Mesodermal cell (in vitro differentiated cells): ENCODE results near the gene XRCC4.

ENCODE experiments used
- H3K27ac ChIP-seq: 2 replicates; pipeline ENCODE4 v1.7.0; 2013; ENCODE audit warnings: mild to moderate bottlenecking, low read depth, low read length, moderate library complexity; ENCODE audit not compliant: severe bottlenecking
- H3K36me3 ChIP-seq: 2 replicates; pipeline ENCODE4 v1.7.1; 2013; ENCODE audit warnings: mild to moderate bottlenecking, low read length, moderate library complexity; ENCODE audit not compliant: control insufficient read depth, insufficient read depth
- H3K4me1 ChIP-seq: one replicate; pipeline ENCODE4 v1.7.1; 2013; ENCODE audit warnings: mild to moderate bottlenecking, low read length; ENCODE audit not compliant: insufficient read depth, control insufficient read depth, poor library complexity, severe bottlenecking
- H3K4me3 ChIP-seq: 2 replicates; pipeline ENCODE4 v1.7.0; 2013; ENCODE audit warnings: low read length, control low read depth, mild to moderate bottlenecking; ENCODE audit not compliant: insufficient read depth, poor library complexity, severe bottlenecking; ENCODE audit errors: extremely low read depth
- H3K9me3 ChIP-seq: 2 replicates; pipeline ENCODE4 v1.7.1; 2013; ENCODE audit warnings: mild to moderate bottlenecking, low read length, moderate library complexity; ENCODE audit not compliant: control insufficient read depth
- WGBS, 2 experiments: methylation state at CpG; one replicate each; pipeline ENCODE4 v1.1.5; 2013; ENCODE audit warnings: missing lambda C conversion rate in 2 of 2; ENCODE audit not compliant: insufficient coverage in 2 of 2; 5-methylcytosine and 5-hydroxymethylcytosine counted together

The XRCC4 gene

DNA sequence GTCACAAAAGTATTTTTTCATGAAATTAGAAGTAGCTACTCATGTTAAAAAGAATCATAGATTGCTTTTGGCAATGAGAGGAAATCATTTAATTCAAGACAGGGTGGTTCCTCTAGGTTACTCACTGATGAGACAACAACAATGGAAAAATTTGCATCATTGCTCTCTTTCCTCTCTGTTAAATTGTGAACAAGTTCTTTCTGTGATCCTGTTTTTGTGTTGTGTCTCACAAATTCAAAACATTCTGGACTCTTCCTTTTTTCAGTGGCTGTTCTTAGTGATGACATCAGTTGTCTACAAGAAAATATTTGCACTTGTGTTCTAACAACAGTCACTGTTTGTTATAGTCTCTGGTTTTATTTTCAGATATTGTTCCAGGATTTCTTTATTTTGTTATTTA is 95.3 kb downstream of the XRCC4 start:
- no peak overlapping the region for H3K4me3 ChIP-seq
- H3K27ac ChIP-seq: no peak overlapping the region
- no peaks in the 10 kb centered on the region for H3K4me1 ChIP-seq
- no peaks in the 10 kb centered on the region for H3K36me3 ChIP-seq
- H3K9me3 ChIP-seq: no peaks in the 10 kb centered on the region

- Histone ChIP-seq H3K27ac (no peak overlapping the region), H3K4me1 (no peaks in the 10 kb centered on the region)
- 100% methylated on average over 2 of the region's 2 CpGs; no CpG with 5 or more reads in 1 of the 2 experiments for WGBS, 2 experiments
These were observed 96.5 kb downstream of the XRCC4 start for GRCh38 chr5:83173826-83174225.

GRCh38 chr5:83177803-83178202 is 100.5 kb downstream of the XRCC4 start:
- no peaks in the 10 kb centered on the region for H3K36me3 ChIP-seq
- H3K4me1 ChIP-seq: no peaks in the 10 kb centered on the region
- H3K9me3 ChIP-seq: no peaks in the 10 kb centered on the region
- 73 to 100% methylated on average over 2 of the region's 2 CpGs for WGBS, 2 experiments
- no peak overlapping the region for H3K4me3 ChIP-seq
- H3K27ac ChIP-seq: no peak overlapping the region

More at GRCh38 chr5:83173826-83174225, 96.5 kb downstream of the XRCC4 start:
- Histone ChIP-seq H3K36me3 (no peaks in the 10 kb centered on the region), H3K4me3 (no peak overlapping the region), H3K9me3 (no peaks in the 10 kb centered on the region)

GRCh38 chr5:83179966-83180365 is 102.6 kb downstream of the XRCC4 start:
- Histone ChIP-seq H3K4me3 (no peak overlapping the region), H3K27ac (no peak overlapping the region), H3K9me3 (no peaks in the 10 kb centered on the region), H3K36me3 (no peaks in the 10 kb centered on the region), H3K4me1 (no peaks in the 10 kb centered on the region)

GRCh38 chr5:83184534-83184933 is 107.2 kb downstream of the XRCC4 start:
- no peaks in the 10 kb centered on the region for H3K36me3 ChIP-seq
- H3K27ac ChIP-seq: no peak overlapping the region
- no peaks in the 10 kb centered on the region for H3K4me1 ChIP-seq
- no peak overlapping the region for H3K4me3 ChIP-seq
- WGBS, 2 experiments: no CpG with 5 or more reads among the region's 3 CpGs
- no peaks in the 10 kb centered on the region for H3K9me3 ChIP-seq

- H3K9me3 ChIP-seq: no peaks in the 10 kb centered on the region
- no peak overlapping the region for H3K27ac ChIP-seq
- 83 to 95% methylated on average over 1 to 3 of the region's 5 CpGs for WGBS, 2 experiments
- H3K4me3 ChIP-seq: no peak overlapping the region
- H3K4me1 ChIP-seq: no peaks in the 10 kb centered on the region
- H3K36me3 ChIP-seq: no peaks in the 10 kb centered on the region
These were observed 115.6 kb downstream of the XRCC4 start for GRCh38 chr5:83192947-83193346.

GRCh38 chr5:83197326-83197967 is 120.1 kb downstream of the XRCC4 start:
- Histone ChIP-seq H3K4me3 (no peak overlapping the region), H3K27ac (no peak overlapping the region), H3K9me3 (no peaks in the 10 kb centered on the region), H3K36me3 (no peaks in the 10 kb centered on the region), H3K4me1 (no peaks in the 10 kb centered on the region)
- no CpG with 5 or more reads among the region's 2 CpGs for WGBS, 2 experiments

- Histone ChIP-seq H3K36me3 (no peaks in the 10 kb centered on the region), H3K4me3 (no peak overlapping the region), H3K4me1 (no peaks in the 10 kb centered on the region), H3K9me3 (no peaks in the 10 kb centered on the region), H3K27ac (no peak overlapping the region)
- WGBS, 2 experiments: 87 to 94% methylated on average over 4 of the region's 5 CpGs
These were observed 121.8 kb downstream of the XRCC4 start for GRCh38 chr5:83199126-83199525.

DNA sequence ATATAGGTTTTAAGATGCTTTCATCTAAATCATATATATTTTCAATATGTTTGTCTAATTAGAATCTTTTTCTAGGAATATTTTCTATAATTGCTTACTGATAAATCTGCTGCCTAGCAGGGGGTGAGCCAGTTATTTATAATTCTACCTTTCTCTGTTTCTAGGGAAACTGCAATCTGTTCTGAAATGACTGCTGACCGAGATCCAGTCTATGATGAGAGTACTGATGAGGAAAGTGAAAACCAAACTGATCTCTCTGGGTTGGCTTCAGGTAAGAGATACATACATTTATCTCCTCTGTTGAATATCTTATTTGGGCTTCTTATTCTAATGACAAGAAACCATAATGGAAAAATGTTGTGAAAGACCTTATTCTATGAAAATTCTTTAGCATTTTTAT is 127.3 kb downstream of the XRCC4 start:
- H3K4me1 ChIP-seq: no peaks in the 10 kb centered on the region
- no peaks in the 10 kb centered on the region for H3K9me3 ChIP-seq
- no peak overlapping the region for H3K4me3 ChIP-seq
- WGBS, 2 experiments: no CpG with 5 or more reads among the region's 1 CpG
- H3K36me3 ChIP-seq: no peaks in the 10 kb centered on the region
- H3K27ac ChIP-seq: no peak overlapping the region

DNA sequence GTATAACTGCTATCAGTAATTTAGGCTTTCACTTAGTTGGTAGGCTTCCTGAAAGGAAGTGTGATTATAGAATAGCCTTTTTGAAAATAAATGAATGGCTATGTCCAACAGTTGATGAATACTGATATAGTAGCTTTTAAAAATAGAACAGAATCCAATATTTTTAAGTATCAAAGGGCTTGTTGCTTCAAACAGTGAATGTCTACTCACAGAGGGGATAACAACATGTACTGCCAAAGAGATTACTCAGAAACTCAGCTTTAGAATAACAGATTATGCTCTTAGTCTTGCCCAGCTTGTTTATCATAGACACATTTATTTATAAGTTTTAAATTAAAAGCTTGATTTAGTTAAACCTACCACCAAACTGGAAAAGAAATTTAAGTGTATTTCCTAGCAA is 132.6 kb downstream of the XRCC4 start:
- no peaks in the 10 kb centered on the region for H3K4me1 ChIP-seq
- H3K27ac ChIP-seq: no peak overlapping the region
- H3K9me3 ChIP-seq: no peaks in the 10 kb centered on the region
- no peak overlapping the region for H3K4me3 ChIP-seq
- H3K36me3 ChIP-seq: no peaks in the 10 kb centered on the region

GRCh38 chr5:83219077-83219476 is 141.7 kb downstream of the XRCC4 start:
- Histone ChIP-seq H3K36me3 (no peaks in the 10 kb centered on the region), H3K4me1 (no peaks in the 10 kb centered on the region), H3K4me3 (no peak overlapping the region), H3K9me3 (no peaks in the 10 kb centered on the region), H3K27ac (no peak overlapping the region)

GRCh38 chr5:83219495-83219894 is 142.1 kb downstream of the XRCC4 start:
- no peaks in the 10 kb centered on the region for H3K4me1 ChIP-seq
- no peaks in the 10 kb centered on the region for H3K36me3 ChIP-seq
- no peak overlapping the region for H3K27ac ChIP-seq
- H3K4me3 ChIP-seq: no peak overlapping the region
- WGBS, 2 experiments: 0% methylated on average over 1 of the region's 4 CpGs
- no peaks in the 10 kb centered on the region for H3K9me3 ChIP-seq
